Neutrophil (primary cell): ENCODE results near the gene NDUFA3.

ENCODE experiments used
- H3K27ac ChIP-seq: fragments of 200-600 bp; sonication (generic); 2 replicates; pipeline ENCODE4 v1.5.1; 2016; ENCODE audit warnings: mild to moderate bottlenecking, moderate library complexity
- H3K27me3 ChIP-seq: fragments of 200-600 bp; sonication (generic); 2 replicates; pipeline ENCODE4 v1.6.0; 2016; ENCODE audit warnings: mild to moderate bottlenecking
- H3K36me3 ChIP-seq: fragments of 200-600 bp; sonication (generic); 2 replicates; pipeline ENCODE4 v1.5.1; 2017
- H3K4me1 ChIP-seq, 2 experiments: fragments of 200-600 bp in 1 of 2; sonication (generic) in 1 of 2; 1 replicate in 1 of 2; 2 replicates in 1 of 2; pipeline versions ENCODE4 v1.5.1 to v1.6.1; 2013 to 2016; ENCODE audit warnings: low read depth in 1 of 2, low read length in 1 of 2, mild to moderate bottlenecking in 1 of 2, moderate library complexity in 1 of 2; ENCODE audit not compliant: control insufficient read depth in 1 of 2, insufficient read depth in 1 of 2
- H3K4me3 ChIP-seq, 2 experiments: fragments of 200-600 bp in 1 of 2; sonication (generic) in 1 of 2; 1 replicate in 1 of 2; 2 replicates in 1 of 2; pipeline ENCODE4 v1.5.1; 2013 to 2016; ENCODE audit warnings: low read depth in 1 of 2, low read length in 1 of 2, mild to moderate bottlenecking in 1 of 2, moderate library complexity in 1 of 2
- H3K9me3 ChIP-seq: fragments of 200-600 bp; sonication (generic); 2 replicates; pipeline ENCODE4 v1.5.1; 2016
- CTCF ChIP-seq: fragments of 200-600 bp; sonication (generic); IDR thresholded peaks from 2 replicates; pipeline ENCODE4 v1.5.1; 2016; ENCODE audit warnings: antibody characterized with exemption

Gene NDUFA3

GRCh38 chr19:54129617-54129996 is 27.0 kb downstream of the NDUFA3 start:
- Histone ChIP-seq H3K27me3 (no peaks in the 10 kb centered on the region), H3K9me3 (no peaks in the 10 kb centered on the region), H3K36me3 (peaks cover 76% of the 10 kb centered on the region), H3K27ac (no peak overlapping the region), H3K4me1 (no peaks in the 10 kb centered on the region), H3K4me3 (no peak overlapping the region)
- TF ChIP-seq CTCF, result no peak

GRCh38 chr19:54133312-54133956 is 30.8 kb downstream of the NDUFA3 start:
- no peak for TF ChIP-seq CTCF
- peaks cover 4% of the 10 kb centered on the region for H3K27me3 ChIP-seq
- H3K4me3 ChIP-seq, result no peak overlapping the region
- H3K4me1 ChIP-seq, result peaks cover 16 to 19% of the 10 kb centered on the region in 2 experiments
- H3K9me3 ChIP-seq, result no peaks in the 10 kb centered on the region
- H3K36me3 ChIP-seq, result peaks cover 38% of the 10 kb centered on the region
- no peak overlapping the region for H3K27ac ChIP-seq

- Histone ChIP-seq H3K9me3 (no peaks in the 10 kb centered on the region), H3K27me3 (peaks cover 4% of the 10 kb centered on the region), H3K36me3 (peaks cover 32% of the 10 kb centered on the region), H3K27ac (no peak overlapping the region), H3K4me3 (no peak overlapping the region), H3K4me1 (peaks cover 23 to 25% of the 10 kb centered on the region in 2 experiments)
- TF ChIP-seq CTCF, result no peak
Observed at GRCh38 chr19:54133957-54134590, 31.4 kb downstream of the NDUFA3 start.

- Histone ChIP-seq H3K36me3 (peaks cover 14% of the 10 kb centered on the region), H3K27ac (peak overlapping the region; percentile 91), H3K27me3 (peaks cover 4% of the 10 kb centered on the region), H3K4me1 (peaks cover 34 to 37% of the 10 kb centered on the region in 2 experiments), H3K9me3 (no peaks in the 10 kb centered on the region), H3K4me3 (peak overlapping the region; percentile 58 to 64)
- no peak for TF ChIP-seq CTCF
Observed at GRCh38 chr19:54136086-54136863, 33.6 kb downstream of the NDUFA3 start.

- Histone ChIP-seq H3K4me1 (peaks cover 34 to 37% of the 10 kb centered on the region in 2 experiments), H3K27me3 (peaks cover 4% of the 10 kb centered on the region), H3K27ac (peak overlapping the region; percentile 91), H3K9me3 (no peaks in the 10 kb centered on the region), H3K36me3 (peaks cover 7% of the 10 kb centered on the region), H3K4me3 (peak overlapping the region; percentile 76 to 99)
- TF ChIP-seq CTCF, result peak; percentile 32
Observed at GRCh38 chr19:54136864-54137698, 34.4 kb downstream of the NDUFA3 start.
